ENCODE measurements around the gene PPFIA2. TPM values are rescaled to one million over a fixed set of nuclear protein-coding genes. Genes with fewer than 3 reads are reported as not detected.

Gene PPFIA2
- total RNA-seq, 2 experiments from 2014 or later: not detected

DNA sequence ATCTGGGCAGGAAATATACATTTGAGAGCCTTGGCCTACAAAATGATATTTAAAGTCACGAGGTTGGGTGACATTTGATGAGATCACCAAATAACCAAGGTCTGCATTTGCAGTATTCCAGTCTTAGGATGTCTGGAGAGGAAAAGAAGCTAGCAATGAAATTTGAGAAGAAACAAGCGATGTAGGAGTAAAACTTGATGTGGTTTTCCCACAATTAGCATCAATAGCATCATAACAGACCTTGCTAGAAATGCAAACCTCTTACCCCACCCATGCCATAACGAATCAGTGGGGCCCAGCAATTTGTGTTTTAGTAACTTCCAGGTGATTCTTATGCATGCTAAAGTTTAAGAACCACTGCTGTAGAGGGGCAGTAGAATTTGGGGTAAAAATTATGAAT, 219.9 kb downstream of the PPFIA2 start:
- Mint-ChIP-seq H3K36me3 (ENCODE audit: low read depth) (no peaks in the 10 kb centered on the region), H3K9me3 (no peaks in the 10 kb centered on the region), H3K27ac (no peak overlapping the region), H3K27me3 (no peaks in the 10 kb centered on the region), H3K4me3 (no peak overlapping the region), H3K4me1 (ENCODE audit: low read depth) (no peaks in the 10 kb centered on the region)
- Histone ChIP-seq H3K4me1 (ENCODE audit: insufficient read depth, low read length) (no peaks in the 10 kb centered on the region), H3K4me3 (ENCODE audit: low read length) (no peak overlapping the region), H3K27me3 (ENCODE audit: control insufficient read depth in 1 of 2, insufficient read depth in 2 of 2, low read length in 2 of 2) (no peaks in the 10 kb centered on the region), H3K9me3 (ENCODE audit: control insufficient read depth in 1 of 2, insufficient read depth in 1 of 2, low read length in 2 of 2) (no peaks in the 10 kb centered on the region), H3K27ac (ENCODE audit: low read depth in 1 of 2, low read length in 2 of 2) (no peak overlapping the region), H3K36me3 (ENCODE audit: insufficient read depth, low read length) (no peaks in the 10 kb centered on the region)
- TF ChIP-seq, protein P1, sequence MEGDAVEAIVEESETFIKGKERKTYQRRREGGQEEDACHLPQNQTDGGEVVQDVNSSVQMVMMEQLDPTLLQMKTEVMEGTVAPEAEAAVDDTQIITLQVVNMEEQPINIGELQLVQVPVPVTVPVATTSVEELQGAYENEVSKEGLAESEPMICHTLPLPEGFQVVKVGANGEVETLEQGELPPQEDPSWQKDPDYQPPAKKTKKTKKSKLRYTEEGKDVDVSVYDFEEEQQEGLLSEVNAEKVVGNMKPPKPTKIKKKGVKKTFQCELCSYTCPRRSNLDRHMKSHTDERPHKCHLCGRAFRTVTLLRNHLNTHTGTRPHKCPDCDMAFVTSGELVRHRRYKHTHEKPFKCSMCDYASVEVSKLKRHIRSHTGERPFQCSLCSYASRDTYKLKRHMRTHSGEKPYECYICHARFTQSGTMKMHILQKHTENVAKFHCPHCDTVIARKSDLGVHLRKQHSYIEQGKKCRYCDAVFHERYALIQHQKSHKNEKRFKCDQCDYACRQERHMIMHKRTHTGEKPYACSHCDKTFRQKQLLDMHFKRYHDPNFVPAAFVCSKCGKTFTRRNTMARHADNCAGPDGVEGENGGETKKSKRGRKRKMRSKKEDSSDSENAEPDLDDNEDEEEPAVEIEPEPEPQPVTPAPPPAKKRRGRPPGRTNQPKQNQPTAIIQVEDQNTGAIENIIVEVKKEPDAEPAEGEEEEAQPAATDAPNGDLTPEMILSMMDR (IDR thresholded peaks at IDR 0.05): no peak
- CTCF ChIA-PET: no interaction called here
- ATAC-seq (ENCODE audit: poor library complexity) (no peak), DNase-seq (no peak)
- POLR2A ChIA-PET: no interaction called here
- intact Hi-C loops (cut with DNase I, micrococcal nuclease): no loop called here

DNA sequence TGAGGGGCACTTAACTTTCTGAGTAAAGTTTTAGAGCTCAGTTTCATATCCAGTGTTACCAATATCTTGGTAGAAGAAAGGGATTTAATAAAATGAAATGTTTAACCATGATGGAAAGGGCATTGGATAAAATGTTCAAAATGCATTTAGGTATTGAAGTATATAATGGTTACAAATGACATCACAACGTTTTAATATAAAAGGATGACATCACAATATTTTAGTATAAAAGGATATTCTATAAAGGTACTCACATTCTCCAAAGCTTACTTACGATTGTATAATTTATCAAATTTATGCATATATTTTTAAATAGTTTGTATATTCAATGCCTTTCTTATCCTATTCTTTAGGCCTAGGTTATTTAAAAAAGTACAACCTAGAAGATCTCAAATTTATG, 226.1 kb downstream of the PPFIA2 start:
- ATAC-seq (ENCODE audit: poor library complexity): no peak

DNA sequence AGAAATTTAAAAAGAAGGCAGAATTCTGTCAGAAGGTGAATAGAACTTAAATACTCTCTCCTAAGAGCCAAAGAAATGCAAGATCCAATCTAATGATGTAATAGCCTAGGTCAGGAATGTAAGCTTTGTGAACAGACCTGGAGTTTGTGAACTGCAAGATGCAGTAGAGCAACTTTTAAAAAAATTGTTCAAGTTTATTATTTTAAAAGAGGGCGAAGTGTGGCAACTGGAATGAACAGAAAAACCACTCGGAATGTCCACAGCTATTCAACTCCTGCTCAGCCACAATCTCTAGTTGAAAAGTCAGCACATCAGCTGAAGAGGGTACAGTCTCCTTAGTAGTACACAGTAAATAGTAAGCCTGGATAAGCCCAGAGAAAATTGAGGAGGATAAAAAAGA, 228.8 kb downstream of the PPFIA2 start:
- no peak overlapping the region for H3K4me3 Mint-ChIP-seq
- no peak overlapping the region for H3K27ac Mint-ChIP-seq
- Histone ChIP-seq H3K9me3 (ENCODE audit: control insufficient read depth in 1 of 2, insufficient read depth in 1 of 2, low read length in 2 of 2) (no peaks in the 10 kb centered on the region), H3K36me3 (ENCODE audit: insufficient read depth, low read length) (no peaks in the 10 kb centered on the region), H3K4me1 (ENCODE audit: insufficient read depth, low read length) (no peaks in the 10 kb centered on the region), H3K27ac (ENCODE audit: low read depth in 1 of 2, low read length in 2 of 2) (no peak overlapping the region), H3K27me3 (ENCODE audit: control insufficient read depth in 1 of 2, insufficient read depth in 2 of 2, low read length in 2 of 2) (no peaks in the 10 kb centered on the region), H3K4me3 (ENCODE audit: low read length) (no peak overlapping the region)
- ChIA-PET CTCF (no interaction called here), POLR2A (no interaction called here)
- H3K4me1 Mint-ChIP-seq (ENCODE audit: low read depth): no peaks in the 10 kb centered on the region
- H3K9me3 Mint-ChIP-seq: peaks cover 3% of the 10 kb centered on the region
- intact Hi-C loops (cut with DNase I, micrococcal nuclease): no loop called here
- TF ChIP-seq, protein P1 (IDR thresholded peaks at IDR 0.05): no peak
- no peaks in the 10 kb centered on the region for H3K36me3 Mint-ChIP-seq (ENCODE audit: low read depth)
- no peak for DNase-seq
- no peak for ATAC-seq (ENCODE audit: poor library complexity)
- no peaks in the 10 kb centered on the region for H3K27me3 Mint-ChIP-seq

More for the DNA sequence above, 226.1 kb downstream of the PPFIA2 start:
- Histone ChIP-seq H3K4me3 (ENCODE audit: low read length) (no peak overlapping the region), H3K4me1 (ENCODE audit: insufficient read depth, low read length) (no peaks in the 10 kb centered on the region), H3K27me3 (ENCODE audit: control insufficient read depth in 1 of 2, insufficient read depth in 2 of 2, low read length in 2 of 2) (no peaks in the 10 kb centered on the region), H3K9me3 (ENCODE audit: control insufficient read depth in 1 of 2, insufficient read depth in 1 of 2, low read length in 2 of 2) (no peaks in the 10 kb centered on the region), H3K27ac (ENCODE audit: low read depth in 1 of 2, low read length in 2 of 2) (no peak overlapping the region), H3K36me3 (ENCODE audit: insufficient read depth, low read length) (no peaks in the 10 kb centered on the region)
- TF ChIP-seq, protein P1 (IDR thresholded peaks at IDR 0.05): no peak
- no peak overlapping the region for H3K27ac Mint-ChIP-seq
- intact Hi-C loops (cut with DNase I, micrococcal nuclease): no loop called here
- H3K4me3 Mint-ChIP-seq: no peak overlapping the region
- DNase-seq: no peak
- no peaks in the 10 kb centered on the region for H3K27me3 Mint-ChIP-seq
- no peaks in the 10 kb centered on the region for H3K4me1 Mint-ChIP-seq (ENCODE audit: low read depth)
- no peaks in the 10 kb centered on the region for H3K9me3 Mint-ChIP-seq
- CTCF ChIA-PET: no interaction called here
- H3K36me3 Mint-ChIP-seq (ENCODE audit: low read depth): no peaks in the 10 kb centered on the region
- POLR2A ChIA-PET: no interaction called here
